ENCODE data around the gene NPAS3. TPM values are rescaled to one million over a fixed set of nuclear protein-coding genes. Genes with fewer than 3 reads are reported as not detected.

Gene NPAS3
- total and polyA plus RNA-seq, 2 of the 13 experiments (the other 11 are each of a cell fraction or from before 2014, with no cell fraction given), result not detected

DNA sequence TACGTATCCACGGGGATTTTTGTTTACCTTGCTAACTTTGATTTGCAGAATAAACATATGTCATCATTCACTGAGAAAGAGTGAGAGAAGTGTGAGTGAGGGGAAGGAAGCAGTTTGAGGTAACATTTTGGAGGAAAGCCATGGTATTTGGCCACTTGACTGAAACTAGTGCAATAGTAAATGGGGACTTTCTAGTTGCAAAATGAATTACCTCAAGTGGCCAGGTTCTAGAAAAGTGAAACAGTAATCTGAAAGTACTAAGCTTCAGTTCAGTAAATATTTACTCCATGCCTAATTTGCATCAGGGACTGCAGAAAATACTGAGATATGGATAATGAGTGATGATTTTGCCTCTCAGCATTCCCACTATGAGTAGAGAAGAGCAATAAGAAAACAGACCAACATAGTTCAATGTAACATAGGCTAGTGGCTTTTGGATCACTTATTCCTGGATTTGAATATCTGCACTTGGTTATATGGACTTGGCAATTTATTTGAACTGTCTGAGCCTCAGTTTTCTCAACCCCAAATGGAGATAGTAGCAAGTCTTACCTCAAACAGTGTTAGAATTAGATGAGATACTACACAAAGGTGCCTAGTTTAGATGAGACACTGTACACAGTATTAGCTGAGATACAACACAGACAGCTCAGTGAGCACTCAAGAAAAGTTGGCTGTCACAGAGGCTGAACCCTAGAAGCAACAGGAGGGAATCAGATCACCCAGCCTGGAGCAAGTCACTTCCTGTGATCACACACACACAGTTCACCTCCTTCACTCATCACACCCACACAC is 439.1 kb downstream of the NPAS3 start (continued):
- TF ChIP-seq ZNF24 (IDR thresholded peaks at IDR 0.05) (no peak), ZNF580 (CRISPR knock-in tag; IDR thresholded peaks at IDR 0.05; ENCODE audit: borderline replicate concordance, low read depth) (no peak)

DNA sequence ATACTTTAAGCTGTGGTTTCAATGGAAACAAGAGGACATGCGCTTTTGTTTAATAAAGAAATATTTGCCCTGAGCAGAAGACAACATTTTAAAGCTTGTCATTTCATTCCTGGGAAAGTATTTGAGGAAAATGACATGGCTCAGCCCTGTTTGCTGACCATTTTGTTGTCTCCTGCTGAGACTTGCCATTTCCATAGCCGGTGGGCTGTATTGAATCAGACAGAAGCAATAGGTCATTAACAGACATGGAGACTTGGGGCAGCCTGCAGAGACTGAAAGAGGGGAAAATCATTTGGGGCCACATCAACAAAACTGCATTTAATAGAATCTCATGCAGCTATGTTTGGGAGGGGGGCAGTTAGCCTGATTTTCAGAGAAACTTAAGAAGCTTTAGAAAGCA is 443.0 kb downstream of the NPAS3 start:
- DNase-seq (ENCODE audit: low spot score) (no peak), ATAC-seq (no peak), FAIRE-seq (no peak)
- TF ChIP-seq DMAP1 (CRISPR knock-in tag; IDR thresholded peaks at IDR 0.05) (no peak), JUN (CRISPR knock-in tag; IDR thresholded peaks at IDR 0.05) (no peak), ZNF121 (CRISPR knock-in tag; IDR thresholded peaks at IDR 0.05) (no peak), ARID2 (CRISPR knock-in tag; IDR thresholded peaks at IDR 0.05; ENCODE audit: borderline replicate concordance) (no peak), TAF1 (CRISPR knock-in tag; IDR thresholded peaks at IDR 0.05) (no peak)
- in situ Hi-C loops (cut with HindIII; ENCODE audit: extremely low pct_ligation_motif_present, low pct_unique_long_range_greater_than_20kb), result no loop called here
- Histone ChIP-seq H3K4me2 (ENCODE audit: low read depth, low read length) (no peak overlapping the region), H4K20me1 (ENCODE audit: insufficient read depth, low read length) (no peaks in the 10 kb centered on the region), H3K27ac (ENCODE audit: extremely low read length, insufficient read depth, low read length) (no peak overlapping the region), H3K27me3 (ENCODE audit: control insufficient read depth in 1 of 2, insufficient read depth in 2 of 2, low read length in 2 of 2) (no peaks in the 10 kb centered on the region), H3K4me1 (ENCODE audit: insufficient read depth, low read length) (no peaks in the 10 kb centered on the region), H3K9me3 (ENCODE audit: low read length) (no peaks in the 10 kb centered on the region), H3K79me2 (ENCODE audit: insufficient read depth, low read length) (no peaks in the 10 kb centered on the region), H3K9ac (ENCODE audit: insufficient read depth, low read depth, low read length) (no peak overlapping the region), H3K4me3 (replicated peaks in 1 of 3; ENCODE audit: insufficient read depth in 1 of 3, low read depth in 2 of 3, low read length in 3 of 3) (no peak overlapping the region), H3K36me3 (replicated peaks in 1 of 2; ENCODE audit: control insufficient read depth in 1 of 2, insufficient read depth in 2 of 2, low read length in 2 of 2) (no peaks in the 10 kb centered on the region), H2AFZ (ENCODE audit: low read length) (no peak overlapping the region)
- WGBS (ENCODE audit: low lambda C conversion rate), result under 1% methylated on average over 2 of the region's 2 CpGs
- ChIA-PET POLR2A (no interaction called here), CTCF (ENCODE audit: low intra/inter-chr PET ratio, low total read pairs) (no interaction called here)
- BruUV-seq (replicated peaks), result no TSS peak
- intact Hi-C loops (cut with micrococcal nuclease; ENCODE audit: unreplicated experiment), result no loop called here

- TF ChIP-seq NFE2L2 (IDR thresholded peaks at IDR 0.05; ENCODE audit: low read length), result peak; percentile 42; the same call in 1 of the 2 replicates
- TF ChIP-seq TERF1 (CRISPR knock-in tag; IDR thresholded peaks at IDR 0.05), result no peak
- BruUV-seq (replicated peaks), result no TSS peak
- no peak overlapping the region for H3K27ac ChIP-seq (ENCODE audit: extremely low read length, insufficient read depth, low read length)
- DNase-seq (ENCODE audit: low spot score), result no peak
- H3K36me3 ChIP-seq (replicated peaks in 1 of 2; ENCODE audit: control insufficient read depth in 1 of 2, insufficient read depth in 2 of 2, low read length in 2 of 2), result no peaks in the 10 kb centered on the region
- intact Hi-C loops (cut with micrococcal nuclease; ENCODE audit: unreplicated experiment), result no loop called here
- POLR2A ChIA-PET, result no interaction called here
- no peak overlapping the region for H2AFZ ChIP-seq (ENCODE audit: low read length)
- no peak overlapping the region for H3K9ac ChIP-seq (ENCODE audit: insufficient read depth, low read depth, low read length)
- no peak for FAIRE-seq
- H3K4me1 ChIP-seq (ENCODE audit: insufficient read depth, low read length), result no peaks in the 10 kb centered on the region
- H3K4me3 ChIP-seq (replicated peaks in 1 of 3; ENCODE audit: insufficient read depth in 1 of 3, low read depth in 2 of 3, low read length in 3 of 3), result no peak overlapping the region
- H4K20me1 ChIP-seq (ENCODE audit: insufficient read depth, low read length), result no peaks in the 10 kb centered on the region
- H3K9me3 ChIP-seq (ENCODE audit: low read length), result no peaks in the 10 kb centered on the region
- in situ Hi-C loops (cut with HindIII; ENCODE audit: extremely low pct_ligation_motif_present, low pct_unique_long_range_greater_than_20kb), result no loop called here
- no peak for ATAC-seq
- H3K4me2 ChIP-seq (ENCODE audit: low read depth, low read length), result no peak overlapping the region
- CTCF ChIA-PET (ENCODE audit: low intra/inter-chr PET ratio, low total read pairs), result no interaction called here
- no peaks in the 10 kb centered on the region for H3K27me3 ChIP-seq (ENCODE audit: control insufficient read depth in 1 of 2, insufficient read depth in 2 of 2, low read length in 2 of 2)
- H3K79me2 ChIP-seq (ENCODE audit: insufficient read depth, low read length), result no peaks in the 10 kb centered on the region
Measured at GRCh38 chr14:33386140-33386539, 447.5 kb downstream of the NPAS3 start.

All from HepG2 (cell line).